Panc1 (cell line): ENCODE data around the gene THRB.

Experiments used
- POLR2AphosphoS5 ChIP-seq: IDR thresholded peaks from 2 replicates; pipeline ENCODE4 v1.6.1; 2012; ENCODE audit warnings: mild to moderate bottlenecking, low read depth, low read length, moderate library complexity
- TCF7L2 ChIP-seq: IDR thresholded peaks from 2 replicates; pipeline ENCODE4 v1.6.1; 2011; ENCODE audit warnings: mild to moderate bottlenecking, low read depth, low read length, inconsistent platforms
- TF ChIP-seq, protein P1 (sequence below): fragments of 450-650 bp; IDR thresholded peaks from 2 replicates; pipeline ENCODE4 v1.5.1; 2017; ENCODE audit warnings: mild to moderate bottlenecking
- TF ChIP-seq, protein P2 (sequence below), 2 experiments: IDR thresholded peaks; 2 replicates each; pipeline ENCODE4 v1.6.1; 2011 to 2012; ENCODE audit warnings: low read depth in 2 of 2, control low read depth in 1 of 2, low read length in 1 of 2, mild to moderate bottlenecking in 1 of 2, moderate library complexity in 1 of 2; ENCODE audit not compliant: insufficient read depth in 1 of 2

DNA sequence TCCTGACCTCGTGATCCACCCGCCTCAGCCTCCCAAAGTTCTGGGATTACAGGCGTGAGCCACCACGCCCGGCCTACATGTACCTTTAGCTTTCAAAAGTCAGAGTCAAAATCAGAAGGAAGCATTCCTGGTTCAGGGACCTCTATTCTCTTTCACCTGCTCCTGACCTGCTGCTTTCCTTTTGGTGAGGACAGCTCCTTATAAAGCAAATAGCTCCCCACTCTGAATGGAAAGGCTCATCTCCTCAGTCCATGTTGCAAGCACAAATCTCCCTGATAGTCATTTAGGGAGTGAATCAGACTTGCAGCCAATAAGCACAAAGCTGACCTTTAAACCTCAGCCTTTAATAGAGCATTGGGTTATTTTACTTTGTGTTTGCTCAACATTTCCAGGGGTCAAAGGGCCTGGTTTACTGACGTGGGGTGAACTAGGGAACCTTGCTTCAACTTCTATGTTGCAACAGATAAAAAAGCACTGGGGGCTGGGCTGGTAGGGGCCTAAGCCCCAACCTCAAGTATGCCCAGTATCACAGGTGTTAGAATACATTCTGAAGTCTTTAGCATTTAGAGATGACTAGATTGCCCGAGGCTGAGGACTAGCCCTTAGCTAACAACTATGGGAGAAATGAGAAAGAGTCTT, 43.1 kb downstream of the THRB start:
- TF ChIP-seq, protein P1, sequence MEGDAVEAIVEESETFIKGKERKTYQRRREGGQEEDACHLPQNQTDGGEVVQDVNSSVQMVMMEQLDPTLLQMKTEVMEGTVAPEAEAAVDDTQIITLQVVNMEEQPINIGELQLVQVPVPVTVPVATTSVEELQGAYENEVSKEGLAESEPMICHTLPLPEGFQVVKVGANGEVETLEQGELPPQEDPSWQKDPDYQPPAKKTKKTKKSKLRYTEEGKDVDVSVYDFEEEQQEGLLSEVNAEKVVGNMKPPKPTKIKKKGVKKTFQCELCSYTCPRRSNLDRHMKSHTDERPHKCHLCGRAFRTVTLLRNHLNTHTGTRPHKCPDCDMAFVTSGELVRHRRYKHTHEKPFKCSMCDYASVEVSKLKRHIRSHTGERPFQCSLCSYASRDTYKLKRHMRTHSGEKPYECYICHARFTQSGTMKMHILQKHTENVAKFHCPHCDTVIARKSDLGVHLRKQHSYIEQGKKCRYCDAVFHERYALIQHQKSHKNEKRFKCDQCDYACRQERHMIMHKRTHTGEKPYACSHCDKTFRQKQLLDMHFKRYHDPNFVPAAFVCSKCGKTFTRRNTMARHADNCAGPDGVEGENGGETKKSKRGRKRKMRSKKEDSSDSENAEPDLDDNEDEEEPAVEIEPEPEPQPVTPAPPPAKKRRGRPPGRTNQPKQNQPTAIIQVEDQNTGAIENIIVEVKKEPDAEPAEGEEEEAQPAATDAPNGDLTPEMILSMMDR = no peak
- TF ChIP-seq POLR2AphosphoS5 (no peak), TCF7L2 (no peak)
- TF ChIP-seq, protein P2, sequence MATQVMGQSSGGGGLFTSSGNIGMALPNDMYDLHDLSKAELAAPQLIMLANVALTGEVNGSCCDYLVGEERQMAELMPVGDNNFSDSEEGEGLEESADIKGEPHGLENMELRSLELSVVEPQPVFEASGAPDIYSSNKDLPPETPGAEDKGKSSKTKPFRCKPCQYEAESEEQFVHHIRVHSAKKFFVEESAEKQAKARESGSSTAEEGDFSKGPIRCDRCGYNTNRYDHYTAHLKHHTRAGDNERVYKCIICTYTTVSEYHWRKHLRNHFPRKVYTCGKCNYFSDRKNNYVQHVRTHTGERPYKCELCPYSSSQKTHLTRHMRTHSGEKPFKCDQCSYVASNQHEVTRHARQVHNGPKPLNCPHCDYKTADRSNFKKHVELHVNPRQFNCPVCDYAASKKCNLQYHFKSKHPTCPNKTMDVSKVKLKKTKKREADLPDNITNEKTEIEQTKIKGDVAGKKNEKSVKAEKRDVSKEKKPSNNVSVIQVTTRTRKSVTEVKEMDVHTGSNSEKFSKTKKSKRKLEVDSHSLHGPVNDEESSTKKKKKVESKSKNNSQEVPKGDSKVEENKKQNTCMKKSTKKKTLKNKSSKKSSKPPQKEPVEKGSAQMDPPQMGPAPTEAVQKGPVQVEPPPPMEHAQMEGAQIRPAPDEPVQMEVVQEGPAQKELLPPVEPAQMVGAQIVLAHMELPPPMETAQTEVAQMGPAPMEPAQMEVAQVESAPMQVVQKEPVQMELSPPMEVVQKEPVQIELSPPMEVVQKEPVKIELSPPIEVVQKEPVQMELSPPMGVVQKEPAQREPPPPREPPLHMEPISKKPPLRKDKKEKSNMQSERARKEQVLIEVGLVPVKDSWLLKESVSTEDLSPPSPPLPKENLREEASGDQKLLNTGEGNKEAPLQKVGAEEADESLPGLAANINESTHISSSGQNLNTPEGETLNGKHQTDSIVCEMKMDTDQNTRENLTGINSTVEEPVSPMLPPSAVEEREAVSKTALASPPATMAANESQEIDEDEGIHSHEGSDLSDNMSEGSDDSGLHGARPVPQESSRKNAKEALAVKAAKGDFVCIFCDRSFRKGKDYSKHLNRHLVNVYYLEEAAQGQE (IDR thresholded peaks at IDR 0.05; ENCODE audit: insufficient read depth in 1 of 2, low read depth in 2 of 2, low read length in 1 of 2) = no peak
